Mesendoderm (in vitro differentiated cells): ENCODE results near the gene PGM1.

ENCODE experiments used
- DNase-seq: peaks from one replicate; pipeline ENCODE4 v3.0.0; 2013
- H2AK5ac ChIP-seq: 2 replicates; pipeline ENCODE4 v1.6.1; 2013; ENCODE audit warnings: low read length, inconsistent platforms
- H2BK120ac ChIP-seq: 2 replicates; pipeline ENCODE4 v1.6.1; 2013; ENCODE audit warnings: low read depth, mild to moderate bottlenecking, low read length, moderate library complexity, mixed read lengths
- H2BK15ac ChIP-seq: replicated peaks from 2 replicates; pipeline ENCODE4 v1.6.1; 2013; ENCODE audit warnings: low read depth, mild to moderate bottlenecking, moderate library complexity
- H2BK5ac ChIP-seq: 2 replicates; pipeline ENCODE4 v1.6.1; 2013; ENCODE audit warnings: low read length, inconsistent platforms
- H3K18ac ChIP-seq: 2 replicates; pipeline ENCODE4 v1.6.1; 2013; ENCODE audit warnings: mild to moderate bottlenecking, low read length, mixed read lengths
- H3K23ac ChIP-seq: one replicate; pipeline ENCODE4 v1.6.1; 2013; ENCODE audit warnings: low read length
- H3K27ac ChIP-seq: 2 replicates; pipeline ENCODE4 v1.5.1; 2013; ENCODE audit warnings: low read depth, mild to moderate bottlenecking, inconsistent platforms, low read length, moderate library complexity
- H3K27me3 ChIP-seq: 2 replicates; pipeline ENCODE4 v1.6.1; 2013; ENCODE audit warnings: low read length, control low read depth, mild to moderate bottlenecking, inconsistent platforms; ENCODE audit not compliant: insufficient read depth, poor library complexity
- H3K36me3 ChIP-seq: 2 replicates; pipeline ENCODE4 v1.6.1; 2013; ENCODE audit warnings: low read length, inconsistent platforms; ENCODE audit not compliant: control insufficient read depth, insufficient read depth
- H3K4ac ChIP-seq: one replicate; pipeline ENCODE4 v1.6.1; 2013; ENCODE audit warnings: low read depth, mild to moderate bottlenecking, low read length, moderate library complexity
- H3K4me1 ChIP-seq: 2 replicates; pipeline ENCODE4 v1.6.1; 2013; ENCODE audit warnings: low read depth, low read length, inconsistent platforms; ENCODE audit not compliant: control insufficient read depth
- H3K4me2 ChIP-seq: 2 replicates; pipeline ENCODE4 v1.6.1; 2013; ENCODE audit warnings: low read length
- H3K4me3 ChIP-seq: 2 replicates; pipeline ENCODE4 v1.5.1; 2013; ENCODE audit warnings: mild to moderate bottlenecking, low read length
- H3K56ac ChIP-seq: one replicate; pipeline ENCODE4 v1.6.1; 2013; ENCODE audit warnings: low read length
- H3K79me1 ChIP-seq: 2 replicates; pipeline ENCODE4 v1.6.1; 2013; ENCODE audit warnings: low read length, inconsistent platforms
- H3K79me2 ChIP-seq: 2 replicates; pipeline ENCODE4 v1.6.1; 2013; ENCODE audit warnings: mild to moderate bottlenecking, low read length; ENCODE audit not compliant: control insufficient read depth, insufficient read depth
- H3K9ac ChIP-seq: 2 replicates; pipeline ENCODE4 v1.6.1; 2013; ENCODE audit warnings: low read length, inconsistent platforms
- H4K5ac ChIP-seq: one replicate; pipeline ENCODE4 v1.6.1; 2013; ENCODE audit warnings: low read length
- H4K8ac ChIP-seq: one replicate; pipeline ENCODE4 v1.6.1; 2013; ENCODE audit warnings: low read depth, mild to moderate bottlenecking, control low read depth, low read length, moderate library complexity
- WGBS: extraction: QIAGEN DNeasy Blood & Tissue Kit; methylation state at CpG from one replicate; pipeline ENCODE4 v1.1.7; 2013; ENCODE audit warnings: low lambda C conversion rate, missing lambda C conversion rate; ENCODE audit not compliant: insufficient coverage; ENCODE audit errors: extremely low coverage; 5-methylcytosine and 5-hydroxymethylcytosine counted together

The PGM1 gene

DNA sequence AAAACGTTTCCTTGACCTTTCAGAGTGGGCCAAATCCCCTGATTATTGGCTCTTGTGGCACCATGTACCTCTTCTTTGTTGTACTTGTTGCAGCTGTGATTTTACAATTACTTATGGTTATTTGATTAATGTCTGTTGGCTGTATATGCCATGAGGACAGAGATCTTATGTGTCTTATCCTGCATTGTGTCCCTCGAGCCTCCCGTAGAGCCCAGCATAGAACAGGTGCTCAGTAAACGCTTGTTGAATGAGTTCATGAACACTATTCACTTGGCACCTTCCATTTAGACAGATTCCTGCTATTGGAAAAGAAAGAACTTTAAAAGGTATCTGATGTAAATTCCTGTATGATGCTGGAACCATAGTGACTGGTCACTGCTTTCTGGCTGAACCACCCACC lies 48.4 kb downstream of the PGM1 start:
- no peak overlapping the region for H2AK5ac ChIP-seq
- H2BK15ac ChIP-seq, result no peak overlapping the region
- WGBS, result no CpG with 5 or more reads among the region's 4 CpGs
- no peak overlapping the region for H2BK5ac ChIP-seq
- no peak overlapping the region for H3K4ac ChIP-seq
- H3K9ac ChIP-seq, result no peak overlapping the region
- no peaks in the 10 kb centered on the region for H3K79me2 ChIP-seq
- H3K27ac ChIP-seq, result no peak overlapping the region
- peaks cover 9% of the 10 kb centered on the region for H3K36me3 ChIP-seq
- no peak overlapping the region for H3K56ac ChIP-seq
- no peak overlapping the region for H3K23ac ChIP-seq
- H3K4me2 ChIP-seq, result no peak overlapping the region
- no peaks in the 10 kb centered on the region for H3K4me1 ChIP-seq
- no peak overlapping the region for H3K18ac ChIP-seq
- no peaks in the 10 kb centered on the region for H3K27me3 ChIP-seq
- no peak overlapping the region for H4K5ac ChIP-seq
- DNase-seq, result no peak
- no peak overlapping the region for H2BK120ac ChIP-seq
- H4K8ac ChIP-seq, result no peak overlapping the region
- H3K79me1 ChIP-seq, result no peaks in the 10 kb centered on the region
- H3K4me3 ChIP-seq, result no peak overlapping the region

- H3K36me3 ChIP-seq, result peaks cover 9% of the 10 kb centered on the region
- H3K27ac ChIP-seq, result no peak overlapping the region
- no peak overlapping the region for H4K5ac ChIP-seq
- no peaks in the 10 kb centered on the region for H3K79me1 ChIP-seq
- WGBS, result no CpG with 5 or more reads among the region's 2 CpGs
- H2BK15ac ChIP-seq, result no peak overlapping the region
- no peak overlapping the region for H3K23ac ChIP-seq
- no peak overlapping the region for H2AK5ac ChIP-seq
- H3K4me1 ChIP-seq, result no peaks in the 10 kb centered on the region
- H3K79me2 ChIP-seq, result no peaks in the 10 kb centered on the region
- no peak overlapping the region for H2BK120ac ChIP-seq
- H3K4me3 ChIP-seq, result no peak overlapping the region
- DNase-seq, result no peak
- no peak overlapping the region for H3K18ac ChIP-seq
- H3K4me2 ChIP-seq, result no peak overlapping the region
- no peak overlapping the region for H3K9ac ChIP-seq
- H3K56ac ChIP-seq, result no peak overlapping the region
- no peak overlapping the region for H3K4ac ChIP-seq
- H4K8ac ChIP-seq, result no peak overlapping the region
- no peak overlapping the region for H2BK5ac ChIP-seq
- H3K27me3 ChIP-seq, result no peaks in the 10 kb centered on the region
Measured at GRCh38 chr1:63642901-63643300, 49.7 kb downstream of the PGM1 start.

GRCh38 chr1:63643517-63643916 lies 50.3 kb downstream of the PGM1 start:
- Histone ChIP-seq H2BK15ac (no peak overlapping the region), H3K4me3 (no peak overlapping the region), H4K8ac (no peak overlapping the region), H3K18ac (no peak overlapping the region), H3K23ac (no peak overlapping the region), H3K79me2 (no peaks in the 10 kb centered on the region), H2AK5ac (no peak overlapping the region), H2BK120ac (no peak overlapping the region), H3K27me3 (no peaks in the 10 kb centered on the region), H3K79me1 (no peaks in the 10 kb centered on the region), H4K5ac (no peak overlapping the region), H3K27ac (no peak overlapping the region), H3K4ac (no peak overlapping the region), H3K36me3 (peaks cover 11% of the 10 kb centered on the region), H3K9ac (no peak overlapping the region), H3K4me1 (no peaks in the 10 kb centered on the region), H2BK5ac (no peak overlapping the region), H3K56ac (no peak overlapping the region), H3K4me2 (no peak overlapping the region)
- WGBS, result no CpG with 5 or more reads among the region's 3 CpGs
- no peak for DNase-seq

- H3K79me1 ChIP-seq, result no peaks in the 10 kb centered on the region
- no peak overlapping the region for H3K56ac ChIP-seq
- H2BK5ac ChIP-seq, result no peak overlapping the region
- peaks cover 9% of the 10 kb centered on the region for H3K36me3 ChIP-seq
- H3K27me3 ChIP-seq, result no peaks in the 10 kb centered on the region
- no peak overlapping the region for H3K18ac ChIP-seq
- no peak overlapping the region for H2BK15ac ChIP-seq
- H3K4me3 ChIP-seq, result no peak overlapping the region
- no peak overlapping the region for H3K4me2 ChIP-seq
- H3K27ac ChIP-seq, result no peak overlapping the region
- H3K4me1 ChIP-seq, result no peaks in the 10 kb centered on the region
- no peaks in the 10 kb centered on the region for H3K79me2 ChIP-seq
- H3K4ac ChIP-seq, result no peak overlapping the region
- no peak overlapping the region for H3K23ac ChIP-seq
- H4K8ac ChIP-seq, result no peak overlapping the region
- no peak overlapping the region for H3K9ac ChIP-seq
- no peak overlapping the region for H4K5ac ChIP-seq
- WGBS, result no CpG with 5 or more reads among the region's 3 CpGs
- H2AK5ac ChIP-seq, result no peak overlapping the region
- DNase-seq, result peak; percentile 48
- H2BK120ac ChIP-seq, result no peak overlapping the region
Measured at GRCh38 chr1:63643926-63644325, 50.7 kb downstream of the PGM1 start.

GRCh38 chr1:63645317-63645716 lies 52.1 kb downstream of the PGM1 start:
- Histone ChIP-seq H3K9ac (no peak overlapping the region), H3K4me1 (no peaks in the 10 kb centered on the region), H2AK5ac (no peak overlapping the region), H3K79me1 (no peaks in the 10 kb centered on the region), H3K23ac (no peak overlapping the region), H3K56ac (no peak overlapping the region), H4K8ac (no peak overlapping the region), H3K18ac (no peak overlapping the region), H3K4me2 (no peak overlapping the region), H3K27ac (no peak overlapping the region), H3K4ac (no peak overlapping the region), H3K4me3 (no peak overlapping the region), H2BK15ac (no peak overlapping the region), H3K79me2 (no peaks in the 10 kb centered on the region), H2BK120ac (no peak overlapping the region), H4K5ac (no peak overlapping the region), H3K27me3 (no peaks in the 10 kb centered on the region), H2BK5ac (no peak overlapping the region), H3K36me3 (peaks cover 7% of the 10 kb centered on the region)
- DNase-seq, result no peak
- WGBS, result no CpG with 5 or more reads among the region's 2 CpGs

- H3K4me1 ChIP-seq, result no peaks in the 10 kb centered on the region
- H3K36me3 ChIP-seq, result peaks cover 2% of the 10 kb centered on the region
Measured at GRCh38 chr1:63648689-63649088, 55.5 kb downstream of the PGM1 start.

More at GRCh38 chr1:63648689-63649088, 55.5 kb downstream of the PGM1 start:
- no peaks in the 10 kb centered on the region for H3K27me3 ChIP-seq
- no peaks in the 10 kb centered on the region for H3K79me1 ChIP-seq
- no peak overlapping the region for H3K4ac ChIP-seq
- no peaks in the 10 kb centered on the region for H3K79me2 ChIP-seq
- H3K18ac ChIP-seq, result no peak overlapping the region
- no peak overlapping the region for H2BK15ac ChIP-seq
- H3K4me3 ChIP-seq, result no peak overlapping the region
- H3K4me2 ChIP-seq, result no peak overlapping the region
- no peak overlapping the region for H3K27ac ChIP-seq
- no CpG with 5 or more reads among the region's 1 CpG for WGBS
- no peak overlapping the region for H4K5ac ChIP-seq
- H3K23ac ChIP-seq, result no peak overlapping the region
- H3K56ac ChIP-seq, result no peak overlapping the region
- H2BK5ac ChIP-seq, result no peak overlapping the region
- DNase-seq, result no peak
- H2BK120ac ChIP-seq, result no peak overlapping the region
- H3K9ac ChIP-seq, result no peak overlapping the region
- H4K8ac ChIP-seq, result no peak overlapping the region
- H2AK5ac ChIP-seq, result no peak overlapping the region
